ENCODE measurements around the gene SHC4. TPM values are rescaled to one million over a fixed set of nuclear protein-coding genes. Genes with fewer than 3 reads are reported as not detected.
"Not testable (repeated sequence)": the region's sequence is repeated elsewhere in the genome, so short reads cannot be mapped to it uniquely, and the experiment has no call there.

Gene SHC4
- total RNA-seq, 2 experiments from 2014 or later, result 0.41 to 1.3 TPM

DNA sequence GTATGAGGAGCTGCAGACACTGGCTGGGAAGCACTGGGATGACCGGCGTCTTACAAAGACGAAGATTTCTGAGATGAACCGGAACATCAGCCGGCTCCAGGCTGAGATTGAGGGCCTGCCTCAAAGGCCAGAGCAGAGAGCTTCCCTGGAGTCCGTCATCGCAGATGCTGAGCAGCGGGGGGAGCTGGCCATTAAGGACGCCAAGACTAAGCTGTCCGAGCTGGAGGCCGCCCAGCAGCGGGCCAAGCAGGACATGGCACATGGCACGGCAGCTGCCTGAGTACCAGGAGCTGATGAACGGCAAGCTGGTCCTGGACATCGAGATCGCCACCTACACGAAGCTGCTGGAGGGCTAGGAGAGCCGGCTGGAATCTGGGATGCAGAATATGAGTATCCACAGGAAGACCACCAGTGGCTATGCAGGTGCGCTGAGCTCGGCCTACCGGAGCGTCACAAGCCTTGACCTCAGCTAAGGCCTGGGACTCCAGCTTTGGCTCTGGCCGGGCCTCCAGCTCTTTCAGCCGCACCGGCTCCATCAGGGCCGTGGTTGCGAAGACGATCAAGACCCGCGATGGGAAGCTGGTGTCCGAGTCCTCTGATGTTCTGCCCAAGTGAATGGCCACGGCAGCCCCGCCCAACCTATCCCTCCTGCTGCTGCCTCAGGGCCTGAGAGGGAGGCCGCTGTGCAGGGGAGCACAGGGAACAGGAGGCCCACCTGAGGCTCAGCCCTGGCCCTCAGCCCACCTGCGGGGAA, 9.2 kb upstream of the SHC4 start:
- Histone ChIP-seq H3K4me2 (ENCODE audit: low read length) (no peak overlapping the region), H3K4me3 (ENCODE audit: low read depth, low read length, poor library complexity, severe bottlenecking) (no peak overlapping the region), H4K20me1 (ENCODE audit: insufficient read depth, low read length) (no peaks in the 10 kb centered on the region), H3K27ac (ENCODE audit: low read depth, low read length, poor library complexity, severe bottlenecking) (no peak overlapping the region), H3K79me2 (ENCODE audit: insufficient read depth, low read depth, low read length) (no peaks in the 10 kb centered on the region), H3K36me3 (ENCODE audit: insufficient read depth, low read length) (no peaks in the 10 kb centered on the region), H3K4me1 (ENCODE audit: insufficient read depth, low read length, poor library complexity, severe bottlenecking) (peaks cover 4% of the 10 kb centered on the region), H3K9me2 (ENCODE audit: insufficient read depth, low read length) (no peaks in the 10 kb centered on the region), H2AFZ (ENCODE audit: low read length) (no peak overlapping the region), H3K9me3 (ENCODE audit: low read length) (no peaks in the 10 kb centered on the region)
- no peak for DNase-seq (ENCODE audit: low spot score)
- ChIA-PET CTCF (ENCODE audit: unreplicated experiment) (interaction anchor here (0.8 to 1.6 kb wide), 2 partner anchors 11 to 19 kb away, joined by 3 to 4 read pairs; no protein-coding TSS in a partner anchor), POLR2A (interaction anchor here (0.6 kb wide), 1 partner anchor 417 kb away, joined by 3 read pairs; no protein-coding TSS in a partner anchor)
- no TSS peak for BruUV-seq (replicated peaks)
- no peak for TF ChIP-seq EZH2phosphoT487 (IDR thresholded peaks at IDR 0.05; ENCODE audit: borderline replicate concordance, low read depth, low read length)
- TF ChIP-seq, protein P1, sequence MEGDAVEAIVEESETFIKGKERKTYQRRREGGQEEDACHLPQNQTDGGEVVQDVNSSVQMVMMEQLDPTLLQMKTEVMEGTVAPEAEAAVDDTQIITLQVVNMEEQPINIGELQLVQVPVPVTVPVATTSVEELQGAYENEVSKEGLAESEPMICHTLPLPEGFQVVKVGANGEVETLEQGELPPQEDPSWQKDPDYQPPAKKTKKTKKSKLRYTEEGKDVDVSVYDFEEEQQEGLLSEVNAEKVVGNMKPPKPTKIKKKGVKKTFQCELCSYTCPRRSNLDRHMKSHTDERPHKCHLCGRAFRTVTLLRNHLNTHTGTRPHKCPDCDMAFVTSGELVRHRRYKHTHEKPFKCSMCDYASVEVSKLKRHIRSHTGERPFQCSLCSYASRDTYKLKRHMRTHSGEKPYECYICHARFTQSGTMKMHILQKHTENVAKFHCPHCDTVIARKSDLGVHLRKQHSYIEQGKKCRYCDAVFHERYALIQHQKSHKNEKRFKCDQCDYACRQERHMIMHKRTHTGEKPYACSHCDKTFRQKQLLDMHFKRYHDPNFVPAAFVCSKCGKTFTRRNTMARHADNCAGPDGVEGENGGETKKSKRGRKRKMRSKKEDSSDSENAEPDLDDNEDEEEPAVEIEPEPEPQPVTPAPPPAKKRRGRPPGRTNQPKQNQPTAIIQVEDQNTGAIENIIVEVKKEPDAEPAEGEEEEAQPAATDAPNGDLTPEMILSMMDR (conservative IDR thresholded peaks at IDR 0.05; ENCODE audit: low read length), result no peak
- intact Hi-C loops (cut with micrococcal nuclease; ENCODE audit: unreplicated experiment), result no loop called here

DNA sequence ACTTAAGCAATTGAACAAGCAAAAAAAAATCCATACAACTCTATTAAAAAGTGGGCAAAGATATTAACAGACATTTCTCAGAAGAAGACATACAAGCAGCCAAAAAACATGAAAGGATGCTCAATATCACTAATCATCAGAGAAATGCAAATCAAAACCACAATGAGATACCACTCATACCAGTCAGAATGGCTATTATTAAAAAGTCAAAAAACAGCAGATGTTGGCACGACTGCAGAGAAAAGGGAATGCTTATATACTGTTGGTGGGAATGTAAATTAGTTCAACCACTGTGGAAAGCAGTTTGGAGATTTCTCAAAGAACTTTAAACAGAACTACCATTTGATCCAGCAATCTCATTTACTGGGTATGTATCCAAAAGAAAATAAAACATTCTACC, 7.2 kb upstream of the SHC4 start:
- H3K4me1 ChIP-seq (ENCODE audit: insufficient read depth, low read length, poor library complexity, severe bottlenecking); intact Hi-C loops (cut with micrococcal nuclease; ENCODE audit: unreplicated experiment); H3K36me3 ChIP-seq (ENCODE audit: insufficient read depth, low read length); DNase-seq (ENCODE audit: low spot score); H2AFZ ChIP-seq (ENCODE audit: low read length); H3K9me2 ChIP-seq (ENCODE audit: insufficient read depth, low read length); H3K27ac ChIP-seq (ENCODE audit: low read depth, low read length, poor library complexity, severe bottlenecking); CTCF ChIA-PET (ENCODE audit: unreplicated experiment); H3K4me3 ChIP-seq (ENCODE audit: low read depth, low read length, poor library complexity, severe bottlenecking); H3K4me2 ChIP-seq (ENCODE audit: low read length); H3K9me3 ChIP-seq (ENCODE audit: low read length); BruUV-seq (replicated peaks); H3K79me2 ChIP-seq (ENCODE audit: insufficient read depth, low read depth, low read length); H4K20me1 ChIP-seq (ENCODE audit: insufficient read depth, low read length): not testable (repeated sequence)
- POLR2A ChIA-PET, result interaction anchor here (0.6 kb wide), 1 partner anchor 9 kb away, joined by 3 read pairs; no protein-coding TSS in a partner anchor

DNA sequence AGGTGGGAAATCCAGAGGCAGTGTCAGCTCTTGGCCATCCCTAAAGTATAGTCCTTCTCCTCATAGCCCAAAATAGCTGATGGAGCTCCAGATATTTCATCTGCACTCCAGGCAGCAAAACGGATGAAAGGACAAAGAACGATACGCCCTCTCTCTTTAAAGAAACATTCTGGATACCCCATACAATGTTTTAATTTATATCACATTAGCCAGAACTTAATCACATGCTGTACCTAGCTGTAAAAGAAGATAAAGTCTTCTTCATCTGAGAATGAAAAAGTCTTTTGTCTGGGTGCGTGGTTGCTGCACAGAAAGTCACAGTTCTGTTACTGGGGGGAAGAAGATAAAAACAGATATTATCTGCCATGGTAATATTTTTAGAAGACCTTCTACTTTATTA, 4.3 kb upstream of the SHC4 start:
- POLR2A ChIA-PET, result interaction anchor here (1.5 kb wide), 1 partner anchor 14 kb away, joined by 3 read pairs; no protein-coding TSS in a partner anchor
- H3K4me2 ChIP-seq (ENCODE audit: low read length), result no peak overlapping the region
- CTCF ChIA-PET (ENCODE audit: unreplicated experiment), result no interaction called here
- intact Hi-C loops (cut with micrococcal nuclease; ENCODE audit: unreplicated experiment), result no loop called here
- no peaks in the 10 kb centered on the region for H3K4me1 ChIP-seq (ENCODE audit: insufficient read depth, low read length, poor library complexity, severe bottlenecking)
- BruUV-seq (replicated peaks), result no TSS peak
- no peaks in the 10 kb centered on the region for H4K20me1 ChIP-seq (ENCODE audit: insufficient read depth, low read length)
- H3K4me3 ChIP-seq (ENCODE audit: low read depth, low read length, poor library complexity, severe bottlenecking), result no peak overlapping the region
- H3K79me2 ChIP-seq (ENCODE audit: insufficient read depth, low read depth, low read length), result no peaks in the 10 kb centered on the region
- H3K9me3 ChIP-seq (ENCODE audit: low read length), result no peaks in the 10 kb centered on the region
- H2AFZ ChIP-seq (ENCODE audit: low read length), result no peak overlapping the region
- DNase-seq (ENCODE audit: low spot score), result no peak
- H3K9me2 ChIP-seq (ENCODE audit: insufficient read depth, low read length), result no peaks in the 10 kb centered on the region
- no peak overlapping the region for H3K27ac ChIP-seq (ENCODE audit: low read depth, low read length, poor library complexity, severe bottlenecking)
- TF ChIP-seq, protein P1 (conservative IDR thresholded peaks at IDR 0.05; ENCODE audit: low read length), result no peak
- TF ChIP-seq EZH2phosphoT487 (IDR thresholded peaks at IDR 0.05; ENCODE audit: borderline replicate concordance, low read depth, low read length), result no peak
- H3K36me3 ChIP-seq (ENCODE audit: insufficient read depth, low read length), result no peaks in the 10 kb centered on the region

Measured in OCI-LY7 (cell line).